Spleen (tissue), 7 donors: ENCODE measurements around the gene MEA1.

ENCODE experiments used
- CTCF ChIP-seq, 11 experiments: fragments of 200-600 bp in 7 of 11; fragments of 450-650 bp in 4 of 11; sonication (generic) in 4 of 11; IDR thresholded peaks in 8 of 11; conservative IDR thresholded peaks in 3 of 11; 1 replicate in 7 of 11; 2 replicates in 4 of 11; pipeline versions ENCODE4 v1.4.0 to v1.8.0; 2016 to 2021; ENCODE audit warnings: antibody characterized with exemption in 11 of 11, inconsistent platforms in 4 of 11, mild to moderate bottlenecking in 1 of 11
- POLR2A ChIP-seq, 3 donors: fragments of 450-650 bp; IDR thresholded peaks; one replicate each; pipeline ENCODE4 v1.5.1; 2017; ENCODE audit warnings: antibody characterized with exemption in 3 of 3, mild to moderate bottlenecking in 1 of 3
- POLR2AphosphoS5 ChIP-seq, 3 donors: sonication (generic); formaldehyde crosslinking; IDR thresholded peaks; one replicate each; pipeline ENCODE4 v1.5.1; 2017; ENCODE audit warnings: antibody characterized with exemption in 3 of 3
- donor health status: DM: no; HTN: no; CAD: no; lungs with moderate emphysema.
- donor health status: DM: no; HTN: no; CAD: no.
- donor health status: DM: no; HTN: no; CAD: no.

- no peak for TF ChIP-seq POLR2A (IDR thresholded peaks at IDR 0.05)
- no peak for TF ChIP-seq CTCF (IDR thresholded peaks at IDR 0.05 in 8 of 11, conservative IDR thresholded peaks at IDR 0.05 in 3 of 11)
- no peak for TF ChIP-seq POLR2AphosphoS5 (IDR thresholded peaks at IDR 0.05)
Observed at GRCh38 chr6:42981836-42982235, 31.9 kb downstream of the MEA1 start.
